Erythroblast (primary cell): ENCODE measurements around the gene P2RX6.

ENCODE experiments used
- GATA1 ChIP-seq: IDR thresholded peaks from 2 replicates; pipeline ENCODE4 v1.6.1; 2011; ENCODE audit warnings: low read depth, mild to moderate bottlenecking, control low read depth, low read length, moderate library complexity
- POLR2A ChIP-seq: IDR thresholded peaks from 2 replicates; pipeline ENCODE4 v1.6.1; 2011; ENCODE audit warnings: mild to moderate bottlenecking, low read length

- TF ChIP-seq POLR2A (no peak), GATA1 (no peak)
Observed at GRCh38 chr22:21010426-21011113, 4.4 kb upstream of the P2RX6 start.
